ENCODE results near the gene N4BP2L2.

The N4BP2L2 gene

GRCh38 chr13:32530841-32531253 lies 7.7 kb downstream of the N4BP2L2 start:
- no peaks in the 10 kb centered on the region; the same call in 1 of the 2 replicates for H3K36me3 ChIP-seq (ENCODE audit: control insufficient read depth, insufficient read depth, low read length)
- H3K27ac ChIP-seq (ENCODE audit: low read length): no peak overlapping the region
- H3K9me3 ChIP-seq (ENCODE audit: control insufficient read depth, insufficient read depth, low read length): no peaks in the 10 kb centered on the region
- no peaks in the 10 kb centered on the region for H3K27me3 ChIP-seq (ENCODE audit: control insufficient read depth, insufficient read depth, low read length)
- WGBS (ENCODE audit: insufficient coverage, insufficient read length): no CpG with 5 or more reads among the region's 2 CpGs
- no peak for DNase-seq (ENCODE audit: low read depth, low spot score)
- no peak overlapping the region for H3K4me3 ChIP-seq (ENCODE audit: low read length)
- H3K4me1 ChIP-seq (ENCODE audit: control insufficient read depth, insufficient read depth, low read length): no peaks in the 10 kb centered on the region

DNA sequence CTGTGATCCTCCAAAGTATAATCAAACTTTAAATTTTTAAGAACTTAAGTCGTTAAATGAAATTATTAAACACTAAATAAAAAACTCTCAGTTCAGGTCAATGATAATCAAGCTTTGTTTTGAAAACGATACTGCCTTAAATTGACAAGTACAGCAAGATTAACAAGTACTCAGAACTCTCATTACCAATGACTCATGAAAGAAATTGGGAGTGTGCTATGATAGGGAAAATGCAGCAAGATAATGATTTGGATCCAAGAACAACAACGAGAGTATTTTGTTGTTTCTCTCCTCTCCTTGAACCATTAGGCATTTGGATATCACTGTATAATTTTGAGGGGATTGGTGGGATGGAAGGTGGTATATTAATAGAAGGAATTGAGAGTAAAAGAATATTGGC lies 10.2 kb downstream of the N4BP2L2 start:
- Histone ChIP-seq H3K36me3 (ENCODE audit: control insufficient read depth, insufficient read depth, low read length) (no peaks in the 10 kb centered on the region; the same call in 1 of the 2 replicates), H3K27me3 (ENCODE audit: control insufficient read depth, insufficient read depth, low read length) (no peaks in the 10 kb centered on the region), H3K4me3 (ENCODE audit: low read length) (no peak overlapping the region), H3K27ac (ENCODE audit: low read length) (no peak overlapping the region), H3K9me3 (ENCODE audit: control insufficient read depth, insufficient read depth, low read length) (no peaks in the 10 kb centered on the region), H3K4me1 (ENCODE audit: control insufficient read depth, insufficient read depth, low read length) (no peaks in the 10 kb centered on the region)
- DNase-seq (ENCODE audit: low read depth, low spot score): no peak
- WGBS (ENCODE audit: insufficient coverage, insufficient read length): no CpG with 5 or more reads among the region's 3 CpGs

DNA sequence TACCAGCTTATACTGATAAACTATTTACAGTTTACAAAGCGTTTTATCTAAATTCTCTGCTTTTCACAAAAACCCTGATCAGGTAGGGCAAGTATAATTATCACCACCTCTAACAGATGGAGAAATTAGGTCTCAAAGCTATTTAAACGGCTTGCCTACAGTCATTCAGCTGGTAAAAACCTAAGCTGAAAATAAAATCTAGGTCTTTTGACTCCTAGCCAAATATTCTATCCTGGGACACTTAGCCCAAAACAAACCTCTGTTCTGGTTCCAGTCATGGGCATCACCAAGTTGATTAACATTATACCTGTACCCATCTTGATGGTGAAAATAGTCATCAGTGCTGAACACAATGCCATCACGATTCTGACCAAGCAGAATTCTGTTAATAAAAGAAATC lies 11.4 kb downstream of the N4BP2L2 start:
- Histone ChIP-seq H3K4me3 (ENCODE audit: low read length) (no peak overlapping the region), H3K27me3 (ENCODE audit: control insufficient read depth, insufficient read depth, low read length) (no peaks in the 10 kb centered on the region), H3K9me3 (ENCODE audit: control insufficient read depth, insufficient read depth, low read length) (no peaks in the 10 kb centered on the region), H3K36me3 (ENCODE audit: control insufficient read depth, insufficient read depth, low read length) (no peaks in the 10 kb centered on the region), H3K27ac (ENCODE audit: low read length) (no peak overlapping the region), H3K4me1 (ENCODE audit: control insufficient read depth, insufficient read depth, low read length) (no peaks in the 10 kb centered on the region)
- no CpG with 5 or more reads among the region's 3 CpGs for WGBS (ENCODE audit: insufficient coverage, insufficient read length)
- DNase-seq (ENCODE audit: low read depth, low spot score): no peak

- no CpG with 5 or more reads among the region's 1 CpG for WGBS (ENCODE audit: insufficient coverage, insufficient read length)
- Histone ChIP-seq H3K4me3 (ENCODE audit: low read length) (no peak overlapping the region), H3K36me3 (ENCODE audit: control insufficient read depth, insufficient read depth, low read length) (no peaks in the 10 kb centered on the region), H3K4me1 (ENCODE audit: control insufficient read depth, insufficient read depth, low read length) (no peaks in the 10 kb centered on the region), H3K27ac (ENCODE audit: low read length) (no peak overlapping the region), H3K9me3 (ENCODE audit: control insufficient read depth, insufficient read depth, low read length) (no peaks in the 10 kb centered on the region), H3K27me3 (ENCODE audit: control insufficient read depth, insufficient read depth, low read length) (no peaks in the 10 kb centered on the region)
- DNase-seq (ENCODE audit: low read depth, low spot score): no peak
Measured at GRCh38 chr13:32525766-32526165, 12.8 kb downstream of the N4BP2L2 start.

GRCh38 chr13:32515246-32515645 lies 23.3 kb downstream of the N4BP2L2 start:
- no peak overlapping the region for H3K27ac ChIP-seq (ENCODE audit: low read length)
- H3K4me1 ChIP-seq (ENCODE audit: control insufficient read depth, insufficient read depth, low read length): no peaks in the 10 kb centered on the region
- H3K9me3 ChIP-seq (ENCODE audit: control insufficient read depth, insufficient read depth, low read length): no peaks in the 10 kb centered on the region
- no peaks in the 10 kb centered on the region; the same call in 1 of the 2 replicates for H3K36me3 ChIP-seq (ENCODE audit: control insufficient read depth, insufficient read depth, low read length)
- no CpG with 5 or more reads among the region's 3 CpGs for WGBS (ENCODE audit: insufficient coverage, insufficient read length)
- no peak for DNase-seq (ENCODE audit: low read depth, low spot score)
- H3K4me3 ChIP-seq (ENCODE audit: low read length): no peak overlapping the region
- H3K27me3 ChIP-seq (ENCODE audit: control insufficient read depth, insufficient read depth, low read length): no peaks in the 10 kb centered on the region

GRCh38 chr13:32511482-32511881 lies 27.1 kb downstream of the N4BP2L2 start:
- Histone ChIP-seq H3K36me3 (ENCODE audit: control insufficient read depth, insufficient read depth, low read length) (no peaks in the 10 kb centered on the region), H3K27me3 (ENCODE audit: control insufficient read depth, insufficient read depth, low read length) (no peaks in the 10 kb centered on the region), H3K4me1 (ENCODE audit: control insufficient read depth, insufficient read depth, low read length) (no peaks in the 10 kb centered on the region), H3K9me3 (ENCODE audit: control insufficient read depth, insufficient read depth, low read length) (no peaks in the 10 kb centered on the region), H3K27ac (ENCODE audit: low read length) (no peak overlapping the region), H3K4me3 (ENCODE audit: low read length) (no peak overlapping the region)
- DNase-seq (ENCODE audit: low read depth, low spot score): no peak
- no CpG with 5 or more reads among the region's 4 CpGs for WGBS (ENCODE audit: insufficient coverage, insufficient read length)

GRCh38 chr13:32504876-32505275 lies 33.7 kb downstream of the N4BP2L2 start:
- WGBS (ENCODE audit: insufficient coverage, insufficient read length): no CpG with 5 or more reads among the region's 2 CpGs
- no peak for DNase-seq (ENCODE audit: low read depth, low spot score)
- Histone ChIP-seq H3K9me3 (ENCODE audit: control insufficient read depth, insufficient read depth, low read length) (no peaks in the 10 kb centered on the region), H3K4me3 (ENCODE audit: low read length) (no peak overlapping the region), H3K4me1 (ENCODE audit: control insufficient read depth, insufficient read depth, low read length) (no peaks in the 10 kb centered on the region), H3K27me3 (ENCODE audit: control insufficient read depth, insufficient read depth, low read length) (no peaks in the 10 kb centered on the region), H3K27ac (ENCODE audit: low read length) (no peak overlapping the region), H3K36me3 (ENCODE audit: control insufficient read depth, insufficient read depth, low read length) (no peaks in the 10 kb centered on the region)

DNA sequence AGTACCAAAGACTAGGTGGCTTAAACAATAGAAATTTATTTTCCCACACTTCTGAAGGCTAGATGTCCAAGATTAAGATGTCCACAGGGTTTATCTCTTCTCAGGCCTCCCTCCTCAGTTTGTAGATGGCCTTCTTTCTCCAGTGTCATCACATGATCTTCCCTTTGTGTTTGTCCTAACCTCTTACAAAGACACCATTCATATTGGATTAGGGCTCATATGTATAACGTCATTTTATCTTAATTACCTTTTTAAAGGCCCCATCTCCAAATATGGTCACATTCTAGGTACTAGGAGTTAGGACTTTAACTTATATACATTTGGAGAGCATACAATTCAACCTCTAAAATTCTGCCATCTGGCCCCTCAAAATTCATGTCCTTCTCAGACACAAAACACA lies 34.3 kb downstream of the N4BP2L2 start:
- Histone ChIP-seq H3K9me3 (ENCODE audit: control insufficient read depth, insufficient read depth, low read length) (no peaks in the 10 kb centered on the region), H3K27me3 (ENCODE audit: control insufficient read depth, insufficient read depth, low read length) (no peaks in the 10 kb centered on the region), H3K27ac (ENCODE audit: low read length) (no peak overlapping the region), H3K36me3 (ENCODE audit: control insufficient read depth, insufficient read depth, low read length) (no peaks in the 10 kb centered on the region), H3K4me1 (ENCODE audit: control insufficient read depth, insufficient read depth, low read length) (no peaks in the 10 kb centered on the region), H3K4me3 (ENCODE audit: low read length) (no peak overlapping the region)
- no peak for DNase-seq (ENCODE audit: low read depth, low spot score)
- WGBS (ENCODE audit: insufficient coverage, insufficient read length): no CpG with 5 or more reads among the region's 1 CpG

DNA sequence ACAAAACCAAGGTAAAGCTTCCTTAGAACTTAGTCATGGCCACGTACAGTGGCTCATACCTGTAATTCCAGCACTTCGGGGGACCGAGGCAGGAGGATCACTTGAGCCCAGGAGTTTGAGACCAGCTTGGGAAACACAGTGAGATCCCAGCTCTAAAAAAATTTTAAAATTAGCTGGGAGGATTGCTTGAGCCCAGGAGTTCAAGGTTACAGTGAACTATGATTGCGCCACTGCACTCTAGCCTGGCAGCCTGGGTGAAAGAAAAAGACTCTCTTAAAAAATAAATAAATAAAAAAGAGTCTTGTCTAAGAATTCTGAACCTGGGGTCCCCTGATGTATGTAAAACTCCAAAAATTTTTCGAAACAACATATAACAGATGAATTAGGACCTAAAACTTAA lies 34.9 kb downstream of the N4BP2L2 start:
- no peaks in the 10 kb centered on the region for H3K9me3 ChIP-seq (ENCODE audit: control insufficient read depth, insufficient read depth, low read length)
- H3K36me3 ChIP-seq (ENCODE audit: control insufficient read depth, insufficient read depth, low read length): no peaks in the 10 kb centered on the region
- DNase-seq (ENCODE audit: low read depth, low spot score): no peak
- no CpG with 5 or more reads among the region's 5 CpGs for WGBS (ENCODE audit: insufficient coverage, insufficient read length)
- no peak overlapping the region for H3K27ac ChIP-seq (ENCODE audit: low read length)
- no peak overlapping the region for H3K4me3 ChIP-seq (ENCODE audit: low read length)
- no peaks in the 10 kb centered on the region for H3K27me3 ChIP-seq (ENCODE audit: control insufficient read depth, insufficient read depth, low read length)
- no peaks in the 10 kb centered on the region for H3K4me1 ChIP-seq (ENCODE audit: control insufficient read depth, insufficient read depth, low read length)

GRCh38 chr13:32501064-32501463 lies 37.5 kb downstream of the N4BP2L2 start:
- Histone ChIP-seq H3K4me3 (ENCODE audit: low read length) (no peak overlapping the region), H3K4me1 (ENCODE audit: control insufficient read depth, insufficient read depth, low read length) (no peaks in the 10 kb centered on the region), H3K9me3 (ENCODE audit: control insufficient read depth, insufficient read depth, low read length) (no peaks in the 10 kb centered on the region), H3K36me3 (ENCODE audit: control insufficient read depth, insufficient read depth, low read length) (no peaks in the 10 kb centered on the region), H3K27me3 (ENCODE audit: control insufficient read depth, insufficient read depth, low read length) (no peaks in the 10 kb centered on the region), H3K27ac (ENCODE audit: low read length) (no peak overlapping the region)
- DNase-seq (ENCODE audit: low read depth, low spot score): no peak
- WGBS (ENCODE audit: insufficient coverage, insufficient read length): no CpG with 5 or more reads among the region's 6 CpGs

- Histone ChIP-seq H3K27me3 (ENCODE audit: control insufficient read depth, insufficient read depth, low read length) (no peaks in the 10 kb centered on the region), H3K4me1 (ENCODE audit: control insufficient read depth, insufficient read depth, low read length) (no peaks in the 10 kb centered on the region), H3K36me3 (ENCODE audit: control insufficient read depth, insufficient read depth, low read length) (no peaks in the 10 kb centered on the region), H3K4me3 (ENCODE audit: low read length) (no peak overlapping the region), H3K9me3 (ENCODE audit: control insufficient read depth, insufficient read depth, low read length) (no peaks in the 10 kb centered on the region), H3K27ac (ENCODE audit: low read length) (no peak overlapping the region)
- DNase-seq (ENCODE audit: low read depth, low spot score): no peak
- no CpG with 5 or more reads among the region's 2 CpGs for WGBS (ENCODE audit: insufficient coverage, insufficient read length)
Measured at GRCh38 chr13:32499538-32500210, 38.9 kb downstream of the N4BP2L2 start.

Measured in iPS DF 6.9 (cell line).